Fibroblast of lung (primary cell): Measurements from ENCODE around the gene ASAP2.

ENCODE experiments used
- CTCF ChIP-seq, 2 donors: IDR thresholded peaks in 1 of 2; conservative IDR thresholded peaks in 1 of 2; 1 replicate in 1 of 2; 2 replicates in 1 of 2; pipeline ENCODE4 v1.5.1; 2011 to 2012; ENCODE audit warnings: low read length in 2 of 2, control low read depth in 1 of 2, inconsistent platforms in 1 of 2, low read depth in 1 of 2, mild to moderate bottlenecking in 1 of 2
- EZH2 ChIP-seq: IDR thresholded peaks from 2 replicates; pipeline ENCODE4 v1.5.1; 2012; ENCODE audit warnings: low read length, control low read depth, mild to moderate bottlenecking; ENCODE audit errors: missing control alignments

- no peak for TF ChIP-seq CTCF (conservative IDR thresholded peaks at IDR 0.05 in 1 of 2, IDR thresholded peaks at IDR 0.05 in 1 of 2; ENCODE audit: low read depth in 1 of 2, low read length in 2 of 2)
- no peak for TF ChIP-seq EZH2
Measured at GRCh38 chr2:9275399-9275798, 68.8 kb downstream of the ASAP2 start.
